ENCODE measurements around the gene STRA6. TPM values are rescaled to one million over a fixed set of nuclear protein-coding genes. Genes with fewer than 3 reads are reported as not detected.

STRA6 gene
- total and polyA plus RNA-seq, 10 donors: 0.47 to 1.8 (median 0.96) TPM; not detected in 3

DNA sequence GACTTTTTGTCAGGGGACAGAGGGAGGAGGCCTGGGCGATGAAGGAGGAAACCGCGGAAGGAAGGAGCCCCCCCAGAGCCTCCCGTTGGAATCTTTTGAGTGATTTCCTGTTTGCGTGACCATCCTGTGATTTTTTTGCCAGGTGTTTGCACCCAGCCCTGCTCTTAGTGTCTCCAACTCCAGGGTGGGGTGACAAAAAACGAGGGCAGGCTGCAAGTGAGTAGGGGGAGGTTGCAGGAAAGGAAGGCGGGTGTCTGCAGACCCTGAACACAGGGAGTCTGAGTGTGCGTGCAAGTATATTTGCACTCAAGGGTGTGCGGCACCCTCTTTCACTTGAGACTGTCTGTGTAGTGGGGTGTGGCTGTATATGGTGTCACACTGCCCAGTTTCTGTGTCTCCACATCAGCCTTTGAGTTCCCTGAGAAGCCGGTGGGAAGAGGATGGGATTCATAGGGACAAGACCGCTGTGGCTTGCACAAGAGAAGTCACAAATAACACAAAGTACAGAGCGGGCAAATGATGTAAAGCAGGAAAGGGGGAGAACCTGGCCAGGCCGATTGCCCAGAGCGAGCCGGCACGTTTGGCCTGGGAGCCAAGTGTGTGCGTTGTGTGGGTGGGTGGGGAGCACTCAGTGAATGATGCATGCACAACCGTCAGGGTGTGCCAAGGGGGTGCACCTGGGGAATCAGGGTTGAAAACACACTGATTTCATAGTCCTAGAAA, 65.6 kb downstream of the STRA6 start:
- H3K27me3 ChIP-seq (replicated peaks in 1 of 7): peaks cover 4 to 74% (median 58%) of the 10 kb centered on the region in 7 donors

DNA sequence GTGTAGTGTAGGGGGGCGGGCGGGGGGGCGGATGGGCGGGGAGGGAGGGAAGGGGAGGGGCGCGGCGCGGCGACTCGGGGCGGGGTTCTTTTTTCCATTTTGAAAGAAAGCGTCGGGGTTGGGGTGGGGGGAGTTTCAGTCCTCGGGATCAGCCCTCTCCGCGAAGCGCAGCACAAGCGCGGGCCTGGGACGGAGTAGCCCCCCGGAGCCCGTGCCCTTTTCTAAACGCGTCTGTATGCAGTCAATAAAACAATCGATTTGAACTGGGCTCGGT, 66.1 kb downstream of the STRA6 start:
- intact Hi-C loops (cut with DNase I; ENCODE audit: low total_unique reads): no loop called here

More for the DNA sequence above, 65.6 kb downstream of the STRA6 start:
- intact Hi-C loops (cut with DNase I; ENCODE audit: low total_unique reads): no loop called here
- H3K9me3 ChIP-seq: peaks cover 0 to 16% (median 0%) of the 10 kb centered on the region in 8 donors
- H3K36me3 ChIP-seq: no peaks in the 10 kb centered on the region
- H3K4me1 ChIP-seq: peaks cover 8 to 57% (median 39%) of the 10 kb centered on the region in 6 donors
- peak overlapping the region in 5 of 8 donors; percentile 73 to 81 (median 77) for H3K27ac ChIP-seq
- WGBS, 5 donors: 11 to 17% (median 16%) methylated on average over 18 of the region's 18 CpGs
- no peak for DNase-seq
- TF ChIP-seq, protein P1, sequence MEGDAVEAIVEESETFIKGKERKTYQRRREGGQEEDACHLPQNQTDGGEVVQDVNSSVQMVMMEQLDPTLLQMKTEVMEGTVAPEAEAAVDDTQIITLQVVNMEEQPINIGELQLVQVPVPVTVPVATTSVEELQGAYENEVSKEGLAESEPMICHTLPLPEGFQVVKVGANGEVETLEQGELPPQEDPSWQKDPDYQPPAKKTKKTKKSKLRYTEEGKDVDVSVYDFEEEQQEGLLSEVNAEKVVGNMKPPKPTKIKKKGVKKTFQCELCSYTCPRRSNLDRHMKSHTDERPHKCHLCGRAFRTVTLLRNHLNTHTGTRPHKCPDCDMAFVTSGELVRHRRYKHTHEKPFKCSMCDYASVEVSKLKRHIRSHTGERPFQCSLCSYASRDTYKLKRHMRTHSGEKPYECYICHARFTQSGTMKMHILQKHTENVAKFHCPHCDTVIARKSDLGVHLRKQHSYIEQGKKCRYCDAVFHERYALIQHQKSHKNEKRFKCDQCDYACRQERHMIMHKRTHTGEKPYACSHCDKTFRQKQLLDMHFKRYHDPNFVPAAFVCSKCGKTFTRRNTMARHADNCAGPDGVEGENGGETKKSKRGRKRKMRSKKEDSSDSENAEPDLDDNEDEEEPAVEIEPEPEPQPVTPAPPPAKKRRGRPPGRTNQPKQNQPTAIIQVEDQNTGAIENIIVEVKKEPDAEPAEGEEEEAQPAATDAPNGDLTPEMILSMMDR (IDR thresholded peaks at IDR 0.05 in 8 of 11, conservative IDR thresholded peaks at IDR 0.05 in 3 of 11): no peak
- TF ChIP-seq POLR2A (IDR thresholded peaks at IDR 0.05) (no peak), POLR2AphosphoS5 (IDR thresholded peaks at IDR 0.05) (no peak)
- peak overlapping the region; percentile 7 to 67 (median 32) for H3K4me3 ChIP-seq

DNA sequence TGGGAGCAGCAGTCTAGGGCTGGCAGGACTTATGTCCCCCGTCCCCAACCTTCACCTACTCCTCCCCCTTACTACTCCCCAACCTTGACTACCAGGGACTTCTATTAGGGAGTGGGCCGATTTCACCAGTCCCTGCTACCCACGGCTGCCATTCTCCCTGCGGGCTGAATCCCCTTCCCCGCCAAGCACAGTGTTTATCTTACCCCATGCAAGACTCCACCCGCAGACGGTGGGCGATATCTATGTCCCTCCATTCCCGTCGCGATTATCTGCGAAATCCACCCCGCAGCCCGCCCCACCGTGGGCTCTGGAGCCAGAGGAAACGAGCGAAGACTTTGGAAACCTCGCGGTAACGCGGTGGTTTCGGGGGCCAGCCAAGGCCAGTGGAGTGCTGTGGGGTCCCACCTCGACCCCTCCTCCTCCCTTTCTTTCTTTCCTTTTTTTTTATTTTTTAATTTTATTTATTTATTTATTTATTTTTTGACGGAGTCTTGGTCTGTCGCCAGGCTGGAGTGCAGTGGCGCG, 67.5 kb downstream of the STRA6 start:
- DNase-seq: no peak
- TF ChIP-seq POLR2AphosphoS5 (IDR thresholded peaks at IDR 0.05) (no peak), POLR2A (IDR thresholded peaks at IDR 0.05) (no peak)
- TF ChIP-seq, protein P1 (IDR thresholded peaks at IDR 0.05 in 8 of 11, conservative IDR thresholded peaks at IDR 0.05 in 3 of 11): no peak
- 18 to 40% (median 24%) methylated on average over 27 of the region's 27 CpGs for WGBS, 5 donors
- peaks cover 9 to 74% (median 48%) of the 10 kb centered on the region in 6 donors for H3K4me1 ChIP-seq
- peak overlapping the region in 1 of 8 donors; percentile 67 for H3K4me3 ChIP-seq
- intact Hi-C loops (cut with DNase I; ENCODE audit: low total_unique reads): no loop called here
- H3K36me3 ChIP-seq: no peaks in the 10 kb centered on the region
- H3K27me3 ChIP-seq (replicated peaks in 1 of 7): peaks cover 6 to 90% (median 77%) of the 10 kb centered on the region in 7 donors
- H3K27ac ChIP-seq: peak overlapping the region in 2 of 8 donors; percentile 76 to 77
- H3K9me3 ChIP-seq: peaks cover 0 to 16% (median 0%) of the 10 kb centered on the region in 8 donors

More for the DNA sequence above, 66.1 kb downstream of the STRA6 start:
- peak overlapping the region; percentile 12 to 67 (median 39) for H3K4me3 ChIP-seq
- H3K9me3 ChIP-seq: peaks cover 0 to 16% (median 0%) of the 10 kb centered on the region in 8 donors
- peaks cover 8 to 61% (median 39%) of the 10 kb centered on the region in 6 donors for H3K4me1 ChIP-seq
- peak overlapping the region in 5 of 8 donors; percentile 73 to 81 (median 77) for H3K27ac ChIP-seq
- H3K27me3 ChIP-seq (replicated peaks in 1 of 7): peaks cover 4 to 77% (median 63%) of the 10 kb centered on the region in 7 donors
- WGBS, 5 donors: 1 to 5% (median 2%) methylated on average over 15 to 26 of the region's 26 CpGs
- DNase-seq: peak; percentile 74
- H3K36me3 ChIP-seq: no peaks in the 10 kb centered on the region
- TF ChIP-seq POLR2A (IDR thresholded peaks at IDR 0.05) (no peak), POLR2AphosphoS5 (IDR thresholded peaks at IDR 0.05) (no peak)
- TF ChIP-seq, protein P1 (IDR thresholded peaks at IDR 0.05 in 8 of 11, conservative IDR thresholded peaks at IDR 0.05 in 3 of 11): no peak

DNA sequence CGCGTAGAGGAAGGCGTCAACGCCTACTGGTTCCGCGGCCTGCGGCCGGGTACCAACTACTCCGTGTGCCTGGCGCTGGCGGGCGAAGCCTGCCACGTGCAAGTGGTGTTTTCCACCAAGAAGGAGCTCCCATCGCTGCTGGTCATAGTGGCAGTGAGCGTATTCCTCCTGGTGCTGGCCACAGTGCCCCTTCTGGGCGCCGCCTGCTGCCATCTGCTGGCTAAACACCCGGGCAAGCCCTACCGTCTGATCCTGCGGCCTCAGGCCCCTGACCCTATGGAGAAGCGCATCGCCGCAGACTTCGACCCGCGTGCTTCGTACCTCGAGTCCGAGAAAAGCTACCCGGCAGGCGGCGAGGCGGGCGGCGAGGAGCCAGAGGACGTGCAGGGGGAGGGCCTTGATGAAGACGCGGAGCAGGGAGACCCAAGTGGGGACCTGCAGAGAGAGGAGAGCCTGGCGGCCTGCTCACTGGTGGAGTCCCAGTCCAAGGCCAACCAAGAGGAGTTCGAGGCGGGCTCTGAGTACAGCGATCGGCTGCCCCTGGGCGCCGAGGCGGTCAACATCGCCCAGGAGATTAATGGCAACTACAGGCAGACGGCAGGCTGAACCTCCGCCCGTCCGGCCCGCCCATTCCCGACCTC, 68.1 kb downstream of the STRA6 start:
- WGBS, 5 donors: 13 to 44% (median 28%) methylated on average over 33 to 53 of the region's 53 CpGs
- no peak for DNase-seq
- intact Hi-C loops (cut with DNase I; ENCODE audit: low total_unique reads): no loop called here
- Histone ChIP-seq H3K9me3 (peaks cover 0 to 16% (median 0%) of the 10 kb centered on the region in 8 donors), H3K27ac (no peak overlapping the region), H3K36me3 (no peaks in the 10 kb centered on the region), H3K4me1 (peaks cover 14 to 80% (median 54%) of the 10 kb centered on the region in 6 donors), H3K27me3 (replicated peaks in 1 of 7) (peaks cover 6 to 96% (median 82%) of the 10 kb centered on the region in 7 donors), H3K4me3 (peak overlapping the region in 1 of 8 donors; percentile 8)
- TF ChIP-seq POLR2AphosphoS5 (IDR thresholded peaks at IDR 0.05): no peak
- TF ChIP-seq, protein P1 (IDR thresholded peaks at IDR 0.05 in 8 of 11, conservative IDR thresholded peaks at IDR 0.05 in 3 of 11): peak in 10 of 11 experiments; percentile 8 to 56 (median 34)
- TF ChIP-seq POLR2A (IDR thresholded peaks at IDR 0.05): no peak

All from spleen (tissue), 11 donors.